GM12878 (cell line): ENCODE results near the gene CBFA2T3.

Experiments
- CTCF ChIP-seq, 3 experiments: IDR thresholded peaks in 2 of 3; conservative IDR thresholded peaks in 1 of 3; 2 replicates each; pipeline ENCODE4 v1.5.1; 2011; ENCODE audit warnings: low read depth in 3 of 3, low read length in 3 of 3, mild to moderate bottlenecking in 3 of 3, control low read depth in 2 of 3, moderate library complexity in 2 of 3, inconsistent platforms in 1 of 3, mixed read lengths in 1 of 3; ENCODE audit not compliant: control insufficient read depth in 2 of 3, insufficient read depth in 1 of 3; ENCODE audit errors: extremely low read depth in 1 of 3
- FOS ChIP-seq: IDR thresholded peaks from 3 replicates; pipeline ENCODE4 v1.6.1; 2011; ENCODE audit warnings: borderline replicate concordance; ENCODE audit not compliant: insufficient read length; ENCODE audit errors: extremely low read depth
- POLR2AphosphoS5 ChIP-seq: IDR thresholded peaks from 2 replicates; pipeline ENCODE4 v1.6.1; 2011; ENCODE audit warnings: mild to moderate bottlenecking, low read length, inconsistent platforms
- SPI1 ChIP-seq: IDR thresholded peaks from 2 replicates; pipeline ENCODE4 v1.6.1; 2011; ENCODE audit warnings: low read depth, mild to moderate bottlenecking, low read length, moderate library complexity, borderline replicate concordance; ENCODE audit not compliant: insufficient read depth

DNA sequence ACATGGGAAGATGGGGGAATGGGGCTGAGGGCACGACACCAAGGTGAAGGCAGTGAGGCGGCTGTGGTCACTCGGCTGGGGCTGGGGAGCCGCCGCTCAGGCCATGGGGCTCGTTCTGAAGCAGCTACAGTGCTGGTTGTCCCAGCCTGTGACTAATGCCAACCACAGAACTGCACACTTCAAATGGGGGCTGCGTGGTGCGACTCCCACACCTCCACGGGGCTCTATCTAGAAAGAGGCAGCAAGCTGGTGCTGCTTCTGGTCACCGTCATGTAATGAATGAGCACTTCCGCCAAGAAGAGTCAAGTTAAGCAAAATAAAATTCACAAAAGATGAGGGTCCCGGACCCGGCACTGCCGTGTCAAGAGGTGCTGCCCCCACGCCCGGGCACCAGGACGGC lies 140.2 kb downstream of the CBFA2T3 start:
- no peak for TF ChIP-seq POLR2AphosphoS5
- TF ChIP-seq SPI1: no peak
- no peak for TF ChIP-seq CTCF (IDR thresholded peaks at IDR 0.05 in 2 of 3, conservative IDR thresholded peaks at IDR 0.05 in 1 of 3; ENCODE audit: control insufficient read depth in 2 of 3, extremely low read depth in 1 of 3, insufficient read depth in 1 of 3, low read depth in 3 of 3, low read length in 3 of 3)
- TF ChIP-seq FOS: no peak
